DOHH2 (cell line): ENCODE measurements around the gene RHBDD3.

Experiments
- H3F3A ChIP-seq: fragments of 200-600 bp; sonication (generic), shearing (Covaris generic); 2 replicates; pipeline ENCODE4 v1.6.0; 2016; ENCODE audit warnings: antibody characterized with exemption, mild to moderate bottlenecking; ENCODE audit not compliant: control insufficient read depth, insufficient read depth
- H3K27ac ChIP-seq: fragments of 200-600 bp; sonication (generic); 2 replicates; pipeline ENCODE4 v1.5.1; 2014; ENCODE audit warnings: low read depth, mild to moderate bottlenecking, low read length, moderate library complexity
- H3K27me3 ChIP-seq: fragments of 200-600 bp; sonication (generic); 2 replicates; pipeline ENCODE4 v1.6.1; 2014; ENCODE audit warnings: mild to moderate bottlenecking, low read length, mixed read lengths; ENCODE audit not compliant: control insufficient read depth
- H3K36me3 ChIP-seq: fragments of 200-600 bp; sonication (generic); 2 replicates; pipeline ENCODE4 v1.6.1; 2014; ENCODE audit warnings: mild to moderate bottlenecking, low read length, moderate library complexity, mixed read lengths; ENCODE audit not compliant: control insufficient read depth
- H3K4me1 ChIP-seq: fragments of 200-600 bp; sonication (generic); 2 replicates; pipeline ENCODE4 v1.6.1; 2014; ENCODE audit warnings: mild to moderate bottlenecking, low read length, mixed read lengths; ENCODE audit not compliant: control insufficient read depth
- H3K4me2 ChIP-seq: fragments of 200-600 bp; sonication (generic); 2 replicates; pipeline ENCODE4 v1.6.0; 2014; ENCODE audit warnings: mild to moderate bottlenecking, low read length, moderate library complexity
- H3K4me3 ChIP-seq: fragments of 200-600 bp; sonication (generic); 2 replicates; pipeline ENCODE4 v1.5.1; 2014; ENCODE audit warnings: mild to moderate bottlenecking, low read length, mixed read lengths
- H3K79me2 ChIP-seq: fragments of 200-600 bp; sonication (generic); 2 replicates; pipeline ENCODE4 v1.6.1; 2014; ENCODE audit warnings: mild to moderate bottlenecking, low read length, mixed read lengths; ENCODE audit not compliant: control insufficient read depth
- H3K9me2 ChIP-seq: fragments of 200-600 bp; sonication (generic); replicated peaks from 2 replicates; pipeline ENCODE4 v1.6.1; 2014; ENCODE audit warnings: mild to moderate bottlenecking, low read length, mixed read lengths; ENCODE audit not compliant: control insufficient read depth
- H3K9me3 ChIP-seq: fragments of 200-600 bp; sonication (generic); 2 replicates; pipeline ENCODE4 v1.6.1; 2014; ENCODE audit warnings: antibody characterized with exemption, low read length, mixed read lengths; ENCODE audit not compliant: control insufficient read depth, insufficient read depth
- H4K20me1 ChIP-seq: fragments of 200-600 bp; sonication (generic); 2 replicates; pipeline ENCODE4 v1.6.0; 2014; ENCODE audit warnings: low read depth, mild to moderate bottlenecking, antibody characterized with exemption, low read length, moderate library complexity; ENCODE audit not compliant: control insufficient read depth, insufficient read depth
- CTCF ChIP-seq: fragments of 200-600 bp; sonication (generic); IDR thresholded peaks from one replicate; pipeline ENCODE4 v1.5.1; 2014; ENCODE audit warnings: antibody characterized with exemption, mild to moderate bottlenecking, low read depth, low read length; ENCODE audit not compliant: poor library complexity, severe bottlenecking
- EZH2phosphoT487 ChIP-seq: fragments of 200-600 bp; sonication (generic); IDR thresholded peaks from 2 replicates; pipeline ENCODE4 v1.6.1; 2017; ENCODE audit warnings: borderline replicate concordance, mild to moderate bottlenecking, antibody characterized with exemption, low read length, moderate library complexity, mixed read lengths

Gene RHBDD3

DNA sequence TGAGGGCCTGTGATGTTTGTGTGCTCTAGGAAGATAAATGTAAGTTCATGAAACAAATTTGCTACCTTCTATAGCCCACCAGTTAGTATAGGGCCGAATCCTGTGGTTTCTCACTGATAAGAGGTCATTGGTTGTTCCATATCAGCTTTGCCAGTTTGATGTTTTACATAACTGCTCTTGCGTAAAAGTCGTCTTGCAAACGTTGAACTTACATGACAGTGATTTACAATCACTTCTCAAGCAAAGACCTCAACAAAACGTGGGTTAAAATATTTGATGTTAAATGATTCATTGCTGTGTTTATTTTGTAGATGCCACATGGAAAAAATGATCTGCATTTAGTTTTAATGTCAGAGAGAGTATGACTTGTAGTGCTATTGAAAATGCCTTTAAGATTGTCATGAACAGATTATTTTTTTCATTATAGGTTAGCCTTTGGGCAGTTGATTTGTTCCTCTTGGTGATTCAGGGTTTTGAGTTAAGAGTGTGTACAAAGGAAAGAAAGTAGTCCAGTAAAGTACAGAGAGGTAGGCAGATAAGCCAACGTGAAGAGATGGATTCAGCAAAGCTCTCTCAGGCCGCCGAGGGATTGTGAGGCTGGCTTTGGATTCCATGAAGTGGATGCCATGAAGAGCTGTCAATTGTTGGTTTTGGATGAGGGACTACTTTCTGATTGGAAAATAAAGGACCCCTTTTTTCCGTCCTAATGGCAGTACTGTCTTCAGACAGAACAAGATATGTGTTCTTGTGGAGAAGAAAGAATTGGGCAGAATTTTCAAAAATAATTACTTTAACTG, 2.9 kb upstream of the RHBDD3 start:
- Histone ChIP-seq H3K36me3 (peaks cover 93% of the 10 kb centered on the region), H3K4me3 (peak overlapping the region; percentile 93), H3K27ac (peak overlapping the region; percentile 84)

GRCh38 chr22:29269731-29270474, 2.1 kb upstream of the RHBDD3 start:
- peaks cover 93% of the 10 kb centered on the region for H3K36me3 ChIP-seq
- H4K20me1 ChIP-seq = peaks cover 53% of the 10 kb centered on the region
- no peak for TF ChIP-seq EZH2phosphoT487
- no peak for TF ChIP-seq CTCF
- peak overlapping the region; percentile 98 for H3K4me2 ChIP-seq
- peak overlapping the region; percentile 93 for H3K4me3 ChIP-seq
- H3K27me3 ChIP-seq = no peaks in the 10 kb centered on the region
- H3K9me3 ChIP-seq = no peaks in the 10 kb centered on the region
- H3K9me2 ChIP-seq = no peaks in the 10 kb centered on the region
- peaks cover 37% of the 10 kb centered on the region for H3K4me1 ChIP-seq
- H3K79me2 ChIP-seq = peaks cover 93% of the 10 kb centered on the region
- H3K27ac ChIP-seq = peak overlapping the region; percentile 84
- peaks cover 3% of the 10 kb centered on the region; the same call in 1 of the 2 replicates for H3F3A ChIP-seq

More for the DNA sequence above, 2.9 kb upstream of the RHBDD3 start:
- Histone ChIP-seq H3K4me1 (peaks cover 37% of the 10 kb centered on the region), H3K9me3 (no peaks in the 10 kb centered on the region), H3F3A (peaks cover 5% of the 10 kb centered on the region; the same call in 1 of the 2 replicates), H3K79me2 (peaks cover 100% of the 10 kb centered on the region), H3K9me2 (no peaks in the 10 kb centered on the region), H4K20me1 (peaks cover 59% of the 10 kb centered on the region), H3K27me3 (no peaks in the 10 kb centered on the region), H3K4me2 (peak overlapping the region; percentile 98)
- no peak for TF ChIP-seq CTCF
- TF ChIP-seq EZH2phosphoT487 = no peak

- Histone ChIP-seq H3K4me1 (peaks cover 37% of the 10 kb centered on the region), H3K27ac (peak overlapping the region; percentile 84), H3K4me2 (peak overlapping the region; percentile 98), H3K36me3 (peaks cover 90% of the 10 kb centered on the region), H3K79me2 (peaks cover 86% of the 10 kb centered on the region), H4K20me1 (peaks cover 51% of the 10 kb centered on the region), H3F3A (0 out of 2 replicates have a peak, but pooled peaks cover 3% of the 10 kb centered on the region), H3K4me3 (peak overlapping the region; percentile 93), H3K9me2 (no peaks in the 10 kb centered on the region), H3K27me3 (no peaks in the 10 kb centered on the region), H3K9me3 (no peaks in the 10 kb centered on the region)
- TF ChIP-seq CTCF (no peak), EZH2phosphoT487 (no peak)
Observed at GRCh38 chr22:29269230-29269604, 1.4 kb upstream of the RHBDD3 start.
